GM12872 (cell line): ENCODE results near the gene ATP1B4.

ENCODE experiments used
- TF ChIP-seq, protein P1 (sequence below): IDR thresholded peaks from 3 replicates; pipeline ENCODE4 v1.5.1; 2011; ENCODE audit warnings: low read depth, mild to moderate bottlenecking, low read length, moderate library complexity; ENCODE audit not compliant: insufficient read depth

The ATP1B4 gene

DNA sequence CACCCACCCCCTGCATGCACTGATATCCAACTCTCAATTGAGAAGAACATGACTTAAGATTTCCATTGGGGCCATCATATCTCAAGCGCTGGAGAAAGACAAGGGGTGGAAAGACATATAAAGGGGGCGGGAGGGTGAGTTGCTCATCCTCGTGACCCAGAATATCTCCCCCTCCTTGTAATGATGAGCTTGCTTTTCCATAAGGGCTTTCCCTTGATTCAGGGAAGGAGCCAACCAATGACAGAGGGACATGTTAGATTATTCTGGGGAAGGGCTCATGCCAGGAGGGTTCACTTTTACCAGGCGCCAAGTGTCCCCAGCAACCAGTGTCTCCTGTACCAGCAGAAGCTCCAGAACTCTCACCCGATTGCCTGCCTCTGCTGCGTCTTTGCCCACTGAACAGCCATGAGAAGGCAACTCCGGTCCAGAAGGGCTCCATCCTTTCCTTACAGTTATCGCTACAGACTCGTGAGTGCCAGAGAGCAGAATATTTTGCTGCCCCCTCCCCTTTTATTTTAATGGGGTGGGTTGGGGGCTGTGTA is at the start of gene ATP1B4:
Gene ATP1B4 (plus strand): TSS at position 326 of the 542 bp plus-strand sequence. CDS start 80 bp downstream, at position 406.
- TF ChIP-seq, protein P1, sequence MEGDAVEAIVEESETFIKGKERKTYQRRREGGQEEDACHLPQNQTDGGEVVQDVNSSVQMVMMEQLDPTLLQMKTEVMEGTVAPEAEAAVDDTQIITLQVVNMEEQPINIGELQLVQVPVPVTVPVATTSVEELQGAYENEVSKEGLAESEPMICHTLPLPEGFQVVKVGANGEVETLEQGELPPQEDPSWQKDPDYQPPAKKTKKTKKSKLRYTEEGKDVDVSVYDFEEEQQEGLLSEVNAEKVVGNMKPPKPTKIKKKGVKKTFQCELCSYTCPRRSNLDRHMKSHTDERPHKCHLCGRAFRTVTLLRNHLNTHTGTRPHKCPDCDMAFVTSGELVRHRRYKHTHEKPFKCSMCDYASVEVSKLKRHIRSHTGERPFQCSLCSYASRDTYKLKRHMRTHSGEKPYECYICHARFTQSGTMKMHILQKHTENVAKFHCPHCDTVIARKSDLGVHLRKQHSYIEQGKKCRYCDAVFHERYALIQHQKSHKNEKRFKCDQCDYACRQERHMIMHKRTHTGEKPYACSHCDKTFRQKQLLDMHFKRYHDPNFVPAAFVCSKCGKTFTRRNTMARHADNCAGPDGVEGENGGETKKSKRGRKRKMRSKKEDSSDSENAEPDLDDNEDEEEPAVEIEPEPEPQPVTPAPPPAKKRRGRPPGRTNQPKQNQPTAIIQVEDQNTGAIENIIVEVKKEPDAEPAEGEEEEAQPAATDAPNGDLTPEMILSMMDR, result no peak

DNA sequence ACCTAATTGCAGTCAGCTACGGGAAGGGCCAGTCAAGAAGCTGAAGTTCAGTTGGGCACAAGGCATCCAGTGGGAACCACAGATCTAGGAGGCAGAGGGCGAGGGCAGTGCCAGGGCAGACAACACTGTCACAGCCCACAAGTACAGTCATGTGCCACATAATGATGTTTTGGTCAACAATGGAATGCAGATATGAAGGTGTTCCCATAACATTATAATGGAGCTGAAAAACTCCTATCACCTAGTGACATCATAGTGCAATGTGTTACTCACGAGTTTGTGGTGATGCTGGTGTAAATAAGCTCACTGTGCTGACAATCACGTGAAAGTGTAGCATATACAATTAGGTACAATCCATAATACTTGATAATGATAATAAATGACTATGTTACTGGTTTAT is 46.1 kb upstream of the ATP1B4 start:
- TF ChIP-seq, protein P1, result no peak

DNA sequence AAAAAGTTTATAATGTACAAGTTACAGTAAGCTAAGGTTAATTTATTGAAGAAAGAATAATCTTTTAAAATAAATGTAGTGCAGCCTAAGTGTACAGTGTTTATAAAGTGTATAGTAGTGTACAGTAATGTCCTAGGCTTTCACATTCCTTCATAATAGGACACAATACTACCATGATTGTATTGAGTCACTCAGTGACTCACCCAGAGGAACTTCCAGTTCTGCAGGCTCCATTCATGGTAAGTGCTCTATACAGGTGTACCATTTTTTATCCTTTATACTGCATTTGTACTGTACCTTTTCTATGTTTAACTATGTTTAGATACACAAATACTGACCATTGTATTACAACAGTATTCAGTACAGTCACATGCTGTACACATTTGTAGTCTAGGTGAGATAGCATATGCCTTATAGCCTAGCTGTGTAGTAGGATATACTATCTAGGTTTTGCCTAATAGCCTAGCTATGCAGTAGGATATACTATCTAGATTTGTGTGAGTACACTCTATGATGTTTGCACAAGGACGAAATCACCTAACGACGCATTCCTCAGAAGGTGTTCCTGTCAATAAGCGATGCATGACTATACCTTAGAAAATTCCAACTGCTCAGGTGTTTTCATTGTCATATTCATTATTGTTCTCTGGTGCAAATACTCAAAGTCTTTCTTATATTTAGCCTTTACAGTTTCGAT is 45.2 kb upstream of the ATP1B4 start:
- TF ChIP-seq, protein P1, result no peak

DNA sequence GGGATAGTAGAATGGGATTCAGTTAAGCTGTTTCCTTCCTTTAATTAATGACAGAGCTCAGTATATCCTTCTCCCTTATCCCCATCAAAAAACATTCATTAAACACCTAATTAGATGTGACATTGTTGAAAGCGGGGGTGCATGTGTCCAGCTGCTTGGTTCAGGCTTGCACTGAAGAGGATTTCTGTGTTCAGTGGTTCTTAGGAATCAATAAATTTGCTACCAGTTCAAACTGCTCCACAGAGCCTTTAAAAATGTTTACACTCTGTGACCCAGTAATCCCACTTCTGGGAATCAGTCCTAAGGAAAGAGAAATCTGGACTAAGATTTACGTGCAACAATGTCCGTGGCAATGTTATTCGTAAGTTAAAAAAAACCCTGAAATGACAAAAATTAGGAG is 43.5 kb upstream of the ATP1B4 start:
- TF ChIP-seq, protein P1, result no peak

DNA sequence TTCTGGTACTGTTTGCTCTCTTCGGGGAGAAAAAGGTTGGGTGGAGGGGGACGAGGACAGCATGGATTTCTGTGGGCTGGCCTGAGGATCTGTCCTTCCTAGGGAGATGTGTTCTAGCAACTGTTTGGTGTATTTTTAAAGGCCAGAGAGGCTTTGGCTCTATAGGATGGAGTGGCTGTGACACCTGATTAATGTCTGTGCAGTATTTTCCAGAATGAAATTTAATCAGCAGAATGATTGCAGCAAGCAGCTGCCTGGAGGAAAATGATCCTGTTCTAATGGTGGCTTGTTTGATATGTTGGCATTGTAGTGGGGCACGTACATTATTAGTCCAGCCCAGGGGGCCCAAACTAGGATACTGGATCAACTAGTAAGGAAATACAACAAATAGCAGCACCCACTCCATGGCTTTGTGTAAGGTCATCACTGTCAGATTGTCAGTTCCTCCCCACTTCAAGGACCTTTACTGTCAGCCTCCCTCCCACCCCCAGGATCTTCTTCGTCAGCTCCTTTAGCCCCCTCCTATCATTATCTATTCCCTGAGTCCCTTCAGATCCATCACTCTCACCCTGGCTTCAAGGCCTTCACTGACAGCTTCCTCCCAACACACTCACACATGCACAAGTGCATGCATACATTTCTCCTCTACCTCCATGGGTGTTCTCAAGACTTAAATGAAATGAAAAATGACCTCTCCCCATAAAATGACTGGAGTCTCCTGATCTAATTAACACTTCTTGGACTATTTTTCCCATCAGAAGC is 40.2 kb upstream of the ATP1B4 start:
- TF ChIP-seq, protein P1, result no peak

DNA sequence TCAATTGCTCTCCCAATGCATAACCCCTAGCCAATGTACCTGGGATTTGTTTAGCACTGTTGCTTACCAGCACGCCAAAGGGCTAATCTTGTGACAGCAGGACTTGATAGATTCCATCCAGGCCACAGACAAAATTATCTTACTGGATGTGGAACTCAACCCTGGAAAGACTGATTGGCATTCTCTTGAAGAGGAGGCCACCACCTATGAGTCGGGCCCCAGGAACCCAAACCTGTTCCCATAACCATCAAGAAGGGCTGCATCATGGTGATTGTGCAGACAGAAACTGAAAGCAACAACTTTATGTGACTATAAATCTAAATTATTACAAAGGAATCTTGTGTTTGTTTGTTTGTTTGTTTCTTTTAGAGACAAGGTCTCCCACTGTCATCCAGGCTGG is 30.8 kb upstream of the ATP1B4 start:
- TF ChIP-seq, protein P1, result no peak

DNA sequence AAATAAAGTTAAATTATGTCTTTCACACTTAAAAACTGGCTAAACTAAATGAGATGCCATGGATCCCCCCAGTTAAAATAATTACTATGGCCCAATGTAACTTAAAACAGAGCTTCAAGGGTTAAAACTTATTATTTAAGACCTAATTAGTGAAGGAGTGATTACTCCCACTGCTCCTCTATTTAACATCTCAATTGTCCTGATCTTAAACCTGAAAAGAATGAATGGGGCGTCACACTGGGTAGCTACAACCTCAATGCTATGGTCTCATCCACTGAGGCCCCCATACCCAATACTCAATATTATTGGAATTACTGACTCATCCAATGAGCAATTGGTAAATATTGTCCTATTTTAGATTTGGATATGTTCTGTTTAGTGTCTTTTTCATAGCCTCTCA is 29.5 kb upstream of the ATP1B4 start:
- TF ChIP-seq, protein P1, result no peak
